Measurements from ENCODE around the gene TSPAN18.

DNA sequence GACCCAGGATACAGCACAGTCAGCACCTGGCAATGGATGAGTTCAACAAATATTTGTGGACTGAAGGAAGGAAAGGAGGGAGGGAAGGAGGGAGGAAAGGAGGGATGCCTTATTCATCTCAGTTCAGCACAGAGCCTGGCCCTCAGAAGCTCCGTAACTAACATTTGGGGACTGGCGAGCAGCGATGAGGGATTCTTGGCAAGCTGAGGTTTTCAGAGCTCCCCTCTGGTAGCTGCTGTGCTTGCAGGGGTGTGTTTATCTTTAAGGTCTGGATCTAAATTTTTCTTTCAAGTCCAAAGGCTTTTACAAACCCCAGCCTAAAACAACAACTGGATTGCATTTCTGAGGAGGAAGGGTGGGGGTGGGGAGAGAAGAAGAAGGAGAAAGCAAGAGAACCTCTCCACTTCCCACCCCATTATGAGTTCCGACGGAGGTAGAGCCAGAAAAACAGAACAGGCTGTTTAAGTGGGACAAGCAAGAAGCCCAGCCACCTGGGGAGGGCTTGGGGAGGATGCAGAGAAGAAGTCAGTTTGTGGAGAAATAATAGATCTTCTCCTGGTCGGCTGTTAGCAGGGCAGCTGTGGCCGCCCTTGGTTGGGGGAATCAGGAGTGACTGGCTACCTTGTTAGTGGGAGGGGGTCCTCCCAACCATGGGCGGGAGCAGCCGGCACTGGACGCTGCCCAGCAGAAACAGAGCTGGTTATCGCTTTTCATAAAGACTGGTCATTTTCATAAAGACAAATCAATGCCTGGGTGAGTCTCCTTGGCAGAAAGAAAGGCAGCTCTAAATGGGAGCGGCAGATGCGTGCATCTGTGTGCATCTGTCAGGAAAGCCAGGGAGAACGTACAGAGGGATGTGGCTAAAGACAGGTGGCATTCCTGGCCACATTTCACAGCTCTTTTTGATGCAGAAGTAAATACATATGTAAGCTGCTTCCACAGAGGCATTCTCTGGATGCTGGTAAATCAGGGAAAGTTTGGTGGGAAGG lies 78.0 kb downstream of the TSPAN18 start:
- TF ChIP-seq, protein P1, sequence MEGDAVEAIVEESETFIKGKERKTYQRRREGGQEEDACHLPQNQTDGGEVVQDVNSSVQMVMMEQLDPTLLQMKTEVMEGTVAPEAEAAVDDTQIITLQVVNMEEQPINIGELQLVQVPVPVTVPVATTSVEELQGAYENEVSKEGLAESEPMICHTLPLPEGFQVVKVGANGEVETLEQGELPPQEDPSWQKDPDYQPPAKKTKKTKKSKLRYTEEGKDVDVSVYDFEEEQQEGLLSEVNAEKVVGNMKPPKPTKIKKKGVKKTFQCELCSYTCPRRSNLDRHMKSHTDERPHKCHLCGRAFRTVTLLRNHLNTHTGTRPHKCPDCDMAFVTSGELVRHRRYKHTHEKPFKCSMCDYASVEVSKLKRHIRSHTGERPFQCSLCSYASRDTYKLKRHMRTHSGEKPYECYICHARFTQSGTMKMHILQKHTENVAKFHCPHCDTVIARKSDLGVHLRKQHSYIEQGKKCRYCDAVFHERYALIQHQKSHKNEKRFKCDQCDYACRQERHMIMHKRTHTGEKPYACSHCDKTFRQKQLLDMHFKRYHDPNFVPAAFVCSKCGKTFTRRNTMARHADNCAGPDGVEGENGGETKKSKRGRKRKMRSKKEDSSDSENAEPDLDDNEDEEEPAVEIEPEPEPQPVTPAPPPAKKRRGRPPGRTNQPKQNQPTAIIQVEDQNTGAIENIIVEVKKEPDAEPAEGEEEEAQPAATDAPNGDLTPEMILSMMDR (IDR thresholded peaks at IDR 0.05), result no peak
- TF ChIP-seq POLR2A (IDR thresholded peaks at IDR 0.05), result no peak

All from tibial nerve (tissue), 3 donors.